Body of pancreas (tissue), 4 donors: ENCODE results near the gene CPT1B.

ENCODE experiments used
- POLR2A ChIP-seq, 3 donors: fragments of 450-650 bp; IDR thresholded peaks; one replicate each; pipeline ENCODE4 v1.6.1; 2016; ENCODE audit warnings: antibody characterized with exemption in 3 of 3, mild to moderate bottlenecking in 2 of 3
- TF ChIP-seq, protein P1 (sequence below), 7 experiments: fragments of 450-650 bp in 4 of 7; fragments of 200-600 bp in 3 of 7; sonication (generic) in 3 of 7; IDR thresholded peaks; one replicate each; pipeline ENCODE4 v1.5.1; 2016 to 2019; ENCODE audit warnings: antibody characterized with exemption in 7 of 7

DNA sequence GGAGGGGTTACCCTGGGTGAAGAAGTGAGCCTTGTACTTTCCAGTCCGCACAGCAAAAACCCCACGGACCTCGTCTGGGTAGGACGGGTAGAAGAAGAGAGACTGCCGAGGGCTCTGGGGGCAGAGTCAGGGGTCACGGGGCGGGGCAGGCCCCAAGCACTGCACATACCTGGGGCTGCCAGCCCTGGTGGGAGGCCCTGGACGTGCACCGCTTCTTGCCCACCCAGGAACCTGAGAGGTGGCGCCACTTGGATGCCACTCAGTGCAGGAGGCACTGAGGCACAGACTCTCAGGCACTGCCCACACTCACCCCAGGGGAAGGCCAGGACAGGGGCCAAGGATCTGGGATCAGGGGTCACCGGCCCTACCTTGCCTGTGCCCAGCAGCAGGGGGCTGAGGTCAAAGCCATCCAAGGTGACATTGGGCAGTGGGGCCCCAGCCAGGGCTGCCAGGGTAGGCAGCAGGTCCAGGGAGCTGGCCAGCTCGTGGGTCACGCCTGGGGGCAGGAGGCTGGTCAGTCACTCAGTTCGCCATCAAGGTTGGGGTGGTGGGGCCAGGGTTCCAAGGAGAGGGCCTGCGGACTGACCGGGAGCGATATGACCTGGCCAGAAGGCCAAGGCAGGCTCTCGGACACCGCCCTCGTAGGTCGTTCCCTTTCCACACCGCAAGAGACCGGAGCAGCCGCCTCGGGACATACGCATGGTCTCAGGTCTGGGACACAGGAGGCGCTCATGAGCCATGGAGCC is 47.5 kb upstream of the CPT1B start:
- TF ChIP-seq, protein P1, sequence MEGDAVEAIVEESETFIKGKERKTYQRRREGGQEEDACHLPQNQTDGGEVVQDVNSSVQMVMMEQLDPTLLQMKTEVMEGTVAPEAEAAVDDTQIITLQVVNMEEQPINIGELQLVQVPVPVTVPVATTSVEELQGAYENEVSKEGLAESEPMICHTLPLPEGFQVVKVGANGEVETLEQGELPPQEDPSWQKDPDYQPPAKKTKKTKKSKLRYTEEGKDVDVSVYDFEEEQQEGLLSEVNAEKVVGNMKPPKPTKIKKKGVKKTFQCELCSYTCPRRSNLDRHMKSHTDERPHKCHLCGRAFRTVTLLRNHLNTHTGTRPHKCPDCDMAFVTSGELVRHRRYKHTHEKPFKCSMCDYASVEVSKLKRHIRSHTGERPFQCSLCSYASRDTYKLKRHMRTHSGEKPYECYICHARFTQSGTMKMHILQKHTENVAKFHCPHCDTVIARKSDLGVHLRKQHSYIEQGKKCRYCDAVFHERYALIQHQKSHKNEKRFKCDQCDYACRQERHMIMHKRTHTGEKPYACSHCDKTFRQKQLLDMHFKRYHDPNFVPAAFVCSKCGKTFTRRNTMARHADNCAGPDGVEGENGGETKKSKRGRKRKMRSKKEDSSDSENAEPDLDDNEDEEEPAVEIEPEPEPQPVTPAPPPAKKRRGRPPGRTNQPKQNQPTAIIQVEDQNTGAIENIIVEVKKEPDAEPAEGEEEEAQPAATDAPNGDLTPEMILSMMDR (IDR thresholded peaks at IDR 0.05), result no peak
- no peak for TF ChIP-seq POLR2A (IDR thresholded peaks at IDR 0.05)
